Activated T-cell treated with anti-CD3 and anti-CD28 coated beads, Interleukin-2, amount 50 U/mL, for 72 hours (primary cell): Measurements from ENCODE around the gene PPM1G. TPM values are rescaled to one million over a fixed set of nuclear protein-coding genes. Genes with fewer than 3 reads are reported as not detected.
"Not testable (repeated sequence)": the region's sequence is repeated elsewhere in the genome, so short reads cannot be mapped to it uniquely, and the experiment has no call there.

Source experiments
- ATAC-seq, 2 donors: fragments of 150-1000 bp; cut with Tn5 transposase; replicated peaks in 1 of 2; 2 replicates each; pipeline ENCODE4 v1.10.0; 2021; ENCODE audit warnings: moderate library complexity in 2 of 2, mild to moderate bottlenecking in 1 of 2
- DNase-seq, 2 donors: peaks; one replicate each; pipeline ENCODE4 v3.0.0; 2021 to 2022; ENCODE audit warnings: mixed read lengths in 1 of 2
- H3K27ac Mint-ChIP-seq: one replicate; pipeline ENCODE4 v1.8.0; 2022; ENCODE audit warnings: mild to moderate bottlenecking, moderate library complexity, mixed read lengths
- H3K27me3 Mint-ChIP-seq: one replicate; pipeline ENCODE4 v1.8.0; 2022; ENCODE audit warnings: low read depth, mixed read lengths
- H3K36me3 Mint-ChIP-seq, 2 donors: one replicate each; pipeline ENCODE4 v1.8.0; 2022; ENCODE audit warnings: mixed read lengths in 2 of 2, mild to moderate bottlenecking in 1 of 2; ENCODE audit not compliant: insufficient read depth in 2 of 2
- H3K4me1 Mint-ChIP-seq: one replicate; pipeline ENCODE4 v1.8.0; 2022; ENCODE audit warnings: low read depth, mixed read lengths
- H3K4me3 Mint-ChIP-seq, 2 donors: one replicate each; pipeline ENCODE4 v1.8.0; 2022; ENCODE audit warnings: mild to moderate bottlenecking in 2 of 2, mixed read lengths in 2 of 2, moderate library complexity in 2 of 2
- H3K9me3 Mint-ChIP-seq, 2 donors: one replicate each; pipeline ENCODE4 v1.8.0; 2022; ENCODE audit warnings: mixed read lengths in 2 of 2
- total RNA-seq, 2 donors: library from RNA; stranded (reverse); gene quantifications; one replicate each; pipeline ENCODE4 v1.2.3, GENCODE V29; 2022

Gene PPM1G
- total RNA-seq, 2 donors from 2014 or later, result 122 to 132 TPM

DNA sequence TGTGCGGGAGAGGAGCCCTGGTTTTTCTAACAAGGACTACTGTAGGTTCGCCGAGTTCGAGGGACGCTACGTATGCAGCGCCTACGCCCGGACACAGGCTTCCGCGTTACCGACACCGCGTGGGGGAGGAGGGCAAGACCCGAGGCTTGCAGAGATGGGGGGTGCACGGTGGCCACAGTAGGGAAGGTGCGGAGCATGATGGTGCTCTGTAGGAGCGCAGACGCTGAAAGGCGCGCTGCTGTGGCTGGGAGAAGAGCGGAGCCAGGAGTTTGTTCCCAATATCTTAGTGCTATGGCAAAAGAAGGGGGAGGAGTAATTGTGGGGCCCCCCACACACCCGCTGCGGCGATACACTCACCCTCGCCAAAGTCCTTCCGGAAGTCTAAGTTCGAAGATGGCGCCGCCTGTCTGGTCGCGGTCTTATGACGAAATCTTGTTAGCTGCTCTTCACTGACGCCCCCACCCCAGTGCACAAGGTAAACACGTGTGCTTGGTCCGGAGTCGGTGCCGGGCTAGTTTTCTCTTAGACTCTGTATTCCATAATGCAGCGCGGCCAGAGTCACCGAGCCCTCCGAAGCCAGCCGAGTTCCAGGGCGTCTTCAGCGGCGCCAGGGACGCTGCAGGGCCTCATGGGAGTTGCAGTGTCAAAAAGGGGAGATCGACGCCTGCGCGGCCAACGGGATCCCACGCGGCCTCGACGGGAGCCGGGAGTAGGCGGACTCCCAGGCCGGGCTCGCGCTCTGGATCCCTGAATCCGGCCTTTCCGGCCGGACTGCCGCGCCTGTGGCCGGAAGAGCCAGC is 52.8 kb downstream of the PPM1G start, which contains the start of gene GTF3C2:
GTF3C2 (minus strand) TSS at position 383 of the 800 bp plus-strand sequence. CDS start 13,210 bp downstream, outside the sequence.
- peak within 1 kb of the TSS; percentile 95 to 97 for H3K4me3 Mint-ChIP-seq
- ATAC-seq (peak; percentile 82), DNase-seq (peak; percentile 89 to 93)
- H3K36me3 Mint-ChIP-seq, result peaks cover 5 to 9% of the 10 kb centered on the region in 2 donors
- no peaks in the 10 kb centered on the region for H3K9me3 Mint-ChIP-seq
- H3K4me1 Mint-ChIP-seq, result peaks cover 65% of the 10 kb centered on the region
- H3K27ac Mint-ChIP-seq, result peak within 1 kb of the TSS; percentile 97
- no peaks in the 10 kb centered on the region for H3K27me3 Mint-ChIP-seq

DNA sequence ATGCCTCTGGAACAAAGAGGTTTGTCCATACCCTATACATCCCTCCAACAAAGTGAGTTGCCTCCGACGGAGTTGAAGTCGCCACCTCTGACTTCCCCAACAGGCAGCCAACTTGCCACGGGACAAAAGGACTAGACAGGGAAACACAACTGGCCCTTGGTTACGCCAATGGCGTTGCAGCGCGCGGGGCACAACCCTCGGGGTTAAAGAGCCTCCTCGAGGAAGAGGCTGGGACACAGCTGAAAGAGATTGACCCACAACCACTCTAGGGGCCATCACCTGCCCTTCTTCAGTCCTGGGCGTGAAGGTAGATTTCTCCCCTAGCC is 53.4 kb downstream of the PPM1G start:
- Mint-ChIP-seq H3K9me3 (no peaks in the 10 kb centered on the region), H3K4me1 (peaks cover 68% of the 10 kb centered on the region), H3K36me3 (peaks cover 4 to 7% of the 10 kb centered on the region in 2 donors), H3K27ac (peak overlapping the region; percentile 97), H3K4me3 (peak overlapping the region; percentile 95 to 97), H3K27me3 (no peaks in the 10 kb centered on the region)
- peak; percentile 39 to 47 for ATAC-seq
- no peak for DNase-seq

DNA sequence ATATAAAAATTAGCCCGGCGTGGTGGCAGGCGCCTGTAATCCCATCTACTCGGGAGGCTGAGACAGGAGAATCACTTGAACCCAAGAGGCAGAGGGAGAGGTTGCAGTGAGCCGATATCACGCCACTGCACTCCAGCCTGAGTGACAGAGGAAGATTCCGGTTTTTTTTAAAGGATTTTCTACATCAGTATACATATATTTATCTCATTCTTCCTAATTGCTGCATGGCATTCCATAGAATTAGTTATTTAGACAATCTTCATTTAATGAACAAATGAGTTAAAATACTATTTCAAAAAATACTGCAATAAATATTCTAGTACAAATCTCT is 54.8 kb downstream of the PPM1G start:
- no peak for DNase-seq
- H3K36me3 Mint-ChIP-seq, result peaks cover 4 to 5% of the 10 kb centered on the region in 2 donors
- no peak overlapping the region for H3K27ac Mint-ChIP-seq
- ATAC-seq, result no peak
- H3K4me3 Mint-ChIP-seq, result peak overlapping the region; percentile 12 to 95
- H3K27me3 Mint-ChIP-seq, result no peaks in the 10 kb centered on the region
- H3K9me3 Mint-ChIP-seq, result no peaks in the 10 kb centered on the region
- H3K4me1 Mint-ChIP-seq, result peaks cover 61% of the 10 kb centered on the region

DNA sequence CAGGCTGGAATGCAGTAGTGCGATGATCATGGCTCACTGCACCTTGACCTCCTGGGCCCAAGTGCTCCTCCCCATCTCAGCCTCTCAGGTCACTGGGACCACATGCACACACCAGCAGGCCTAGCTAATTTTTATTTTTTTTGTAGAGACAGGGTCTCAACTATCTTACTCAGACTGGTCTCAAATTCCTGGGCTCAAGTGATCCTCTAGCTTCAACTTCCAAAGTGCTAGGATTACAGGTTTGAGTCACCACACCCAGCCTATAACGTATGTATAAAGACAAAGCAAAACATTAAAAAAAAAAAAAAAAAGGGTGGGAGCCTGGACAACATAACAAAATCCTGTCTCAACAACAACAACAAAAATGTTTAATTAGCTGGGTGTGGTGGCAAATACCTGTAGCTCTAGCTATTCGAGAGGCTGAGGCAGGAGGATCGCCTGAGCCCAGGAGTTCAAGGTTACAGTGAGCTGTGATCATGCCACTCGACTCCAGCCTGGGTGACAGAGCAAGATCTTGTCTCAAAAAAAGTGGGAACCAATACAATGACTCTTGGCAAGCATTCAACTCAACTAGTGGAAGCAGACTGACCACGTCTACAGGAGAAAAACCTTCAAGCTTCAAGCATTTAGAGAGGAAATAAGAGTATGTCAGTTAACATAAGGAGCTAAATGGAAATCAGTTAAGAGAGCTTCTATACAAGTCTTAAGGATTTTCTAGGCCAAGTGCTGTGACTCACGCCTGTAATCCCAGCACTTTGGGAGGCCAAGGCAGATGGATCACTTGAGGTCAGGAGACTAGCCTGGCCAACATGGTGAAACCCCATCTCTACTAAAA is 55.4 kb downstream of the PPM1G start:
- ATAC-seq, result no peak
- H3K4me1 Mint-ChIP-seq, result peaks cover 61% of the 10 kb centered on the region
- H3K4me3 Mint-ChIP-seq, result peak overlapping the region; percentile 12 to 23
- H3K36me3 Mint-ChIP-seq, result peaks cover 4 to 5% of the 10 kb centered on the region in 2 donors
- no peak for DNase-seq
- no peaks in the 10 kb centered on the region for H3K27me3 Mint-ChIP-seq
- H3K9me3 Mint-ChIP-seq, result no peaks in the 10 kb centered on the region
- H3K27ac Mint-ChIP-seq, result no peak overlapping the region

DNA sequence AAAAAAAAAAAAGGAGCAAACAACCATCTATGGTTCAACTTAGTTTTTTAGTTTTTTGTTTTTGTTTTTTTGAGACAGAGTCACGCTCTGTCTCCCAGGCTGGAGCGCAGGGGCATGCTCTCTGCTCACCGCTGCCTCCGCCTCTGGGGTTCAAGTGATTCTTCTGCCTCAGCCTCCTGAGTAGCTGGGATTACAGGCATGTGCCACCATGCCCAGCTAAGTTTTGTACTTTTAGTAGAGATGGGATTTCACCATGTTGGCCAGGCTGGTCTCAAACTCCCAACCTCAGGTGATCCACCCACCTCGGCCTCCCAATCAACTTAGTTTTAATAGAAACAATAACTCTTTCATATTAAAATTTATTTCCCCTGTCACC is 56.0 kb downstream of the PPM1G start:
- ATAC-seq, H3K9me3 Mint-ChIP-seq, H3K36me3 Mint-ChIP-seq, H3K4me3 Mint-ChIP-seq, H3K27ac Mint-ChIP-seq, DNase-seq, H3K27me3 Mint-ChIP-seq: not testable (repeated sequence)
- H3K4me1 Mint-ChIP-seq, result peaks cover 56% of the 10 kb centered on the region

DNA sequence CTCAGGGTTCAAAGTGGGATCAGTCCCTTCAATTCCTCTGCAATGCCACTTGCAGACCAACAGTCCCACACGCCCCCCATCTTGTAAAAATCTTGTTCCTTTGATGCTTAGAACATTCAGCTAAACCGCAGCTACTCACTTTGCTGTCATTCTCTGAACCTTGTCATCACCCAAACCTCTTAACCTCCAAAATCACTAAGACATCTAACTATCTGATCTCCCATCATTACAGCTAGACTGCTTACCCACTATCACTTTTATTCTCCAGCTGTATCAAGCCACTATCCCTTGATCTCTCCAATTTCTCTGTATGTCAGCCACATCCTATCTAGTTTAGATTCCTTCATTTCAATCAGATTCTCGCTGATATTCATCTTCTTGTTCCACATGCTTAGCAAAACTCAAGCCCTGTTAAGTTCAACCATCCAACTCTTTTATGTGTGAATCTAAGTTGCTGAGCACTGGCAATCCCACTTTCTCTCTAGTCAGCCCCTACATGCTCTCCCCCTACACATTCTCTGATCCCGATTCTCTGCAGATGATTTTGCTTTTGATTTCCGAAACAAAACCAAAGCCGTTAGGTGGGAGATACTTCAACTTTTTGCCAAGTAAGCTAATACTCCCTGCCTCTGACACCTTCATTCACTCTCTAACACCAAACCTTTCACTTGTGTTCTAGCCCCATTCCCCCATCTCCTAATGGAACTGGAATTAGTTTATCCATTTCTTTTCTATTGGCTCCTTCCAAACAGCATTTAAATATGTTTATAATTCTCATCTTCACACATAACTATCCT is 57.4 kb downstream of the PPM1G start:
- no peaks in the 10 kb centered on the region for H3K27me3 Mint-ChIP-seq
- H3K27ac Mint-ChIP-seq, result peak overlapping the region; percentile 29
- H3K36me3 Mint-ChIP-seq, result peaks cover under 1 to 7% of the 10 kb centered on the region in 2 donors
- peaks cover 48% of the 10 kb centered on the region for H3K4me1 Mint-ChIP-seq
- DNase-seq, result peak; percentile 21 to 24
- peak; percentile 32 to 45 for ATAC-seq
- no peaks in the 10 kb centered on the region for H3K9me3 Mint-ChIP-seq
- H3K4me3 Mint-ChIP-seq, result peak overlapping the region; percentile 51 to 55

DNA sequence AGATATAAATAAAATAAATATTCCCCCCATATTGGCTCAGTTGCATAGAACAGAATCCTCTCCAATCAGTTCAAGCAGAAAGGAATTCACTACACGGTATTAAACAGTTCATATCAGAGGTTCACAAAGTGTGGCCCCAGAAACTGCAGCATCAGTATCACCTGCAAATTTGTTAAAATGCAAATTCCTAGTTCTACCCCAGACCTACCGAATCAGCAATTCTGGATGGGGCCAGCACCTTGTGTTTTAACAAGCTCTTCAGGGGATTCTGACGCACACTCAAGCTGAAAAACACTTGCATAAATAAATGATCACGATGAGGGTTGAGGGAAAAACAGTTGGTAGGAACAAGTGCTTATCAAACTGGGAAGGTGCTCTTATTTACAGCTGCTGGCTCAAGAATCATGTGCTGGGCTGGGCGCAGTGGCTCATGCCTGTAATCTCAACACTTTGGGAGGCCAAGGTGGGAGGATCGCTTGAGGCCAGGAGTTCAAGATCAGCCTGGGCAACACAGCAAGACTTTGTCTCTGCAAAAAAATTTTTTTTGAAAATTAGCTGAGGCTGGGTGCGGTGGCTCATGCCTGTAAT is 59.2 kb downstream of the PPM1G start:
- Mint-ChIP-seq H3K4me3 (no peak overlapping the region), H3K27me3 (no peaks in the 10 kb centered on the region), H3K9me3 (no peaks in the 10 kb centered on the region), H3K27ac (no peak overlapping the region), H3K36me3 (peaks cover 0 to 4% of the 10 kb centered on the region in 2 donors), H3K4me1 (peaks cover 41% of the 10 kb centered on the region)
- no peak for ATAC-seq
- DNase-seq, result no peak

DNA sequence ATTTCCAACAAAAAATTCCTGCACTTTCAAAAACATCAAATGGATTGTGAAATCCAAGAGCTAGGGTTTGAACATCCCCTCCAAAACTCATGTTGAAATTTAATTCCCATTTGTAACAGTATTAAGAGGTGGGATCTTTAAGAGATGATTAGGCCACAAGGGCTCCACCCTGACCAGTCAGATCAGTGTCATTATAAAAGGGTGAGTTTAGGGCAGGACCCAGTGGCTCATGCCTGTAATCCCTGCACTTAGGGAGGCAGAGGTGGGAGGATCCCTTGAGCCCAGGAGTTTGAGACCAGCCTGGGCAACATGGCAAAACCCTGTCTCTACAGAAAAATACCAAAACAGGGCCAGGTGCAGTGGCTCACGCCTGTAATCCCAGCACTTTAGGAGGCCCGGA is 61.8 kb downstream of the PPM1G start:
- peaks cover 0 to 6% of the 10 kb centered on the region in 2 donors for H3K36me3 Mint-ChIP-seq
- ATAC-seq, result no peak

DNA sequence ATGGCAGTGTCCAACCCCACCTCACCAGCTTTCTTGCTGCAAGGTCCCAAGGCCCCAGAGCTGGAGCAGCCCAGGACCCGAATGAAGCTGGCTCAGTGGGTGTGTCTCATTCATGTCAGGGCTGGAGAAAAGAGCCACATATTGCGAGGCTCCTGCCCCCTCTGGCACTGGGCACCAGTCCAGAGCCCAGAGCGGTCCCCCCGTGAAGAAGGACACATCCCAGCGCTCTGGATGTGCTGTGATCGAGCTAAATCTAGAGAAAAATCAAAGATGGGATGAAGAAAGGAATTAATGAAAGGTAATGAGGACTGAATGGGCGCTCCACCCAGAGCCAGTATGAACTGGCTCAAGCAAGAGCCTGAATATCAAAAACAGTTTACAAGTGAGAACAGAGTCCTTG is 73.2 kb downstream of the PPM1G start:
- H3K27me3 Mint-ChIP-seq, result no peaks in the 10 kb centered on the region
- no peak overlapping the region for H3K4me3 Mint-ChIP-seq
- no peak for DNase-seq
- H3K9me3 Mint-ChIP-seq, result no peaks in the 10 kb centered on the region
- H3K36me3 Mint-ChIP-seq, result peaks cover 8 to 21% of the 10 kb centered on the region in 2 donors
- H3K4me1 Mint-ChIP-seq, result peaks cover 4% of the 10 kb centered on the region
- ATAC-seq, result no peak
- H3K27ac Mint-ChIP-seq, result no peak overlapping the region

More for the DNA sequence above, 61.8 kb downstream of the PPM1G start:
- Mint-ChIP-seq H3K27ac (peak overlapping the region; percentile 26), H3K4me1 (peaks cover 18% of the 10 kb centered on the region), H3K4me3 (no peak overlapping the region), H3K27me3 (no peaks in the 10 kb centered on the region), H3K9me3 (no peaks in the 10 kb centered on the region)
- DNase-seq, result no peak

DNA sequence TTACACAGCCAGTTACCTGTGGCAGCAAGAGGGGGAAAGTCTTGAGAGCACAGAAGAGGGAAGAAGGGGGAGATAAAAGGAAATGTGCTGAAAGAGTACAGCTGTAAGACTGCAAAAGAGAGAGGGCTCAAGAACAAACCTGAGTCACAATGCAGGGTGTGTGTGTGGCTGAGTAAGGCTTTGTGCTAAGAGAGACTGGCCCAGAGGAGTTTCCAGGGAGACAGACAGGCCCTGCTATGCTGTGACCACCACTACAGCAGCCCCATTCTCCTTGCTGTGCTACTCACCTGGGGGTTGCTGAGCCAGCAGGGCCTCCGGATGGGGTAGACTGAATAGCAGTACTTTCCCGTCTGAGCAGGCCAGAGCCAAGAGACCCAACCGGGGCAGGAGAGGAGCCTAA is 74.1 kb downstream of the PPM1G start:
- Mint-ChIP-seq H3K27me3 (no peaks in the 10 kb centered on the region), H3K36me3 (peaks cover 8 to 14% of the 10 kb centered on the region in 2 donors), H3K4me3 (no peak overlapping the region), H3K4me1 (peaks cover under 1% of the 10 kb centered on the region), H3K9me3 (no peaks in the 10 kb centered on the region), H3K27ac (no peak overlapping the region)
- DNase-seq, result no peak
- no peak for ATAC-seq
